ENCODE data around the gene ZNF718.
"Not testable (repeated sequence)": the region's sequence is repeated elsewhere in the genome, so short reads cannot be mapped to it uniquely, and the experiment has no call there.

The ZNF718 gene

GRCh38 chr4:124275-125081, at the start of gene ZNF718:
Gene ZNF718 (plus strand): TSS chr4:124501. CDS start chr4:124671, 170 bp downstream.
- H3K4me3 ChIP-seq (ENCODE audit: low read length): peak within 1 kb of the TSS; percentile 63; the same call in 1 of the 2 replicates
- no peak for TF ChIP-seq ZNF274 (IDR thresholded peaks at IDR 0.05; ENCODE audit: low read depth, low read length)

GRCh38 chr4:85951-86350, 38.4 kb upstream of the ZNF718 start:
- no peak; the same call in 1 of the 2 replicates for TF ChIP-seq ZNF274 (IDR thresholded peaks at IDR 0.05; ENCODE audit: low read depth, low read length)

GRCh38 chr4:86559-87324, 37.6 kb upstream of the ZNF718 start:
- H3K4me3 ChIP-seq (ENCODE audit: low read length): not testable (repeated sequence)
- peak; percentile 66 for TF ChIP-seq ZNF274 (IDR thresholded peaks at IDR 0.05; ENCODE audit: low read depth, low read length)

More at GRCh38 chr4:85951-86350, 38.4 kb upstream of the ZNF718 start:
- no peak overlapping the region for H3K4me3 ChIP-seq (ENCODE audit: low read length)

- TF ChIP-seq ZNF274 (IDR thresholded peaks at IDR 0.05; ENCODE audit: low read depth, low read length): no peak
- no peak overlapping the region for H3K4me3 ChIP-seq (ENCODE audit: low read length)
Measured at GRCh38 chr4:98386-98785, 25.9 kb upstream of the ZNF718 start.

- H3K4me3 ChIP-seq (ENCODE audit: low read length): no peak overlapping the region
- no peak for TF ChIP-seq ZNF274 (IDR thresholded peaks at IDR 0.05; ENCODE audit: low read depth, low read length)
Measured at GRCh38 chr4:99863-100262, 24.4 kb upstream of the ZNF718 start.

GRCh38 chr4:107083-107443, 17.2 kb upstream of the ZNF718 start:
- no peak for TF ChIP-seq ZNF274 (IDR thresholded peaks at IDR 0.05; ENCODE audit: low read depth, low read length)
- H3K4me3 ChIP-seq (ENCODE audit: low read length): no peak overlapping the region

- no peak overlapping the region for H3K4me3 ChIP-seq (ENCODE audit: low read length)
Measured at GRCh38 chr4:107444-108429, 16.6 kb upstream of the ZNF718 start.

GRCh38 chr4:112771-113170, 11.5 kb upstream of the ZNF718 start:
- TF ChIP-seq ZNF274 (IDR thresholded peaks at IDR 0.05; ENCODE audit: low read depth, low read length): no peak
- no peak overlapping the region for H3K4me3 ChIP-seq (ENCODE audit: low read length)

More at GRCh38 chr4:107444-108429, 16.6 kb upstream of the ZNF718 start:
- TF ChIP-seq ZNF274 (IDR thresholded peaks at IDR 0.05; ENCODE audit: low read depth, low read length): no peak

- no peak overlapping the region for H3K4me3 ChIP-seq (ENCODE audit: low read length)
- TF ChIP-seq ZNF274 (IDR thresholded peaks at IDR 0.05; ENCODE audit: low read depth, low read length): no peak
Measured at GRCh38 chr4:113732-114131, 10.6 kb upstream of the ZNF718 start.

- H3K4me3 ChIP-seq (ENCODE audit: low read length): no peak overlapping the region
- no peak for TF ChIP-seq ZNF274 (IDR thresholded peaks at IDR 0.05; ENCODE audit: low read depth, low read length)
Measured at GRCh38 chr4:114149-114548, 10.2 kb upstream of the ZNF718 start.

GRCh38 chr4:116499-116898, 7.8 kb upstream of the ZNF718 start:
- no peak overlapping the region for H3K4me3 ChIP-seq (ENCODE audit: low read length)
- no peak for TF ChIP-seq ZNF274 (IDR thresholded peaks at IDR 0.05; ENCODE audit: low read depth, low read length)

GRCh38 chr4:120616-121015, 3.7 kb upstream of the ZNF718 start:
- no peak overlapping the region for H3K4me3 ChIP-seq (ENCODE audit: low read length)
- no peak for TF ChIP-seq ZNF274 (IDR thresholded peaks at IDR 0.05; ENCODE audit: low read depth, low read length)

GRCh38 chr4:121408-122084, 2.8 kb upstream of the ZNF718 start:
- TF ChIP-seq ZNF274 (IDR thresholded peaks at IDR 0.05; ENCODE audit: low read depth, low read length): no peak
- no peak overlapping the region for H3K4me3 ChIP-seq (ENCODE audit: low read length)

- H3K4me3 ChIP-seq (ENCODE audit: low read length): peak overlapping the region; percentile 7; the same call in 1 of the 2 replicates
Measured at GRCh38 chr4:123922-124274, 403 bp upstream of the ZNF718 start.

All from GM08714 (cell line).